Liver (tissue), 9 donors: ENCODE measurements around the gene LAMA1. TPM values are rescaled to one million over a fixed set of nuclear protein-coding genes. Genes with fewer than 3 reads are reported as not detected.

Experiments
- DNase-seq: peaks from one replicate; pipeline ENCODE4 v3.0.0-alpha.2; 2017; ENCODE audit warnings: low spot score
- H3K27ac ChIP-seq, 2 donors: one replicate each; pipeline ENCODE4 v1.7.0; 2013; ENCODE audit warnings: inconsistent platforms in 2 of 2, low read length in 2 of 2, control low read depth in 1 of 2, low read depth in 1 of 2, mild to moderate bottlenecking in 1 of 2
- H3K27me3 ChIP-seq, 4 donors: one replicate each; pipeline versions ENCODE4 v1.6.1 to v1.7.0; 2013; ENCODE audit warnings: low read length in 3 of 4, inconsistent platforms in 1 of 4, mild to moderate bottlenecking in 1 of 4, moderate library complexity in 1 of 4; ENCODE audit not compliant: control insufficient read depth in 4 of 4, insufficient read depth in 4 of 4
- H3K36me3 ChIP-seq, 4 donors: one replicate each; pipeline versions ENCODE4 v1.6.1 to v1.7.0; 2013; ENCODE audit warnings: low read length in 3 of 4, mild to moderate bottlenecking in 3 of 4, low read depth in 1 of 4, moderate library complexity in 1 of 4; ENCODE audit not compliant: control insufficient read depth in 4 of 4, insufficient read depth in 3 of 4
- H3K4me1 ChIP-seq, 4 donors: one replicate each; pipeline versions ENCODE4 v1.6.1 to v1.7.0; 2013; ENCODE audit warnings: low read length in 3 of 4, mild to moderate bottlenecking in 3 of 4, moderate library complexity in 1 of 4; ENCODE audit not compliant: control insufficient read depth in 4 of 4, insufficient read depth in 4 of 4
- H3K4me3 ChIP-seq, 3 donors: one replicate each; pipeline versions ENCODE4 v1.6.1 to v1.7.0; 2013; ENCODE audit warnings: low read length in 3 of 3, control low read depth in 1 of 3, low read depth in 1 of 3, mild to moderate bottlenecking in 1 of 3
- H3K9ac ChIP-seq, 2 donors: one replicate each; pipeline ENCODE4 v1.7.0; 2013; ENCODE audit warnings: low read length in 2 of 2, mild to moderate bottlenecking in 2 of 2, moderate library complexity in 2 of 2, control low read depth in 1 of 2, low read depth in 1 of 2
- H3K9me3 ChIP-seq, 4 donors: one replicate each; pipeline versions ENCODE4 v1.6.1 to v1.7.0; 2013; ENCODE audit warnings: low read length in 3 of 4; ENCODE audit not compliant: control insufficient read depth in 4 of 4
- EGR1 ChIP-seq, 2 donors: IDR thresholded peaks; 2 replicates each; pipeline ENCODE4 v1.6.1; 2016 to 2018; ENCODE audit warnings: antibody characterized with exemption in 2 of 2, low read depth in 2 of 2
- FOXA1 ChIP-seq: IDR thresholded peaks from 2 replicates; pipeline ENCODE4 v1.6.1; 2016; ENCODE audit warnings: antibody characterized with exemption
- FOXA2 ChIP-seq: IDR thresholded peaks from 2 replicates; pipeline ENCODE4 v1.6.1; 2016; ENCODE audit warnings: antibody characterized with exemption
- GABPA ChIP-seq, 2 donors: IDR thresholded peaks in 1 of 2; conservative IDR thresholded peaks in 1 of 2; 2 replicates each; pipeline ENCODE4 v1.6.1; 2016; ENCODE audit warnings: antibody characterized with exemption in 2 of 2, mild to moderate bottlenecking in 1 of 2, moderate library complexity in 1 of 2
- HNF4G ChIP-seq: IDR thresholded peaks from 2 replicates; pipeline ENCODE4 v1.6.1; 2016; ENCODE audit warnings: antibody characterized with exemption
- JUND ChIP-seq, 2 donors: IDR thresholded peaks; 2 replicates each; pipeline ENCODE4 v1.6.1; 2016; ENCODE audit warnings: antibody characterized with exemption in 2 of 2
- RAD21 ChIP-seq, 2 donors: IDR thresholded peaks; 2 replicates each; pipeline ENCODE4 v1.6.1; 2016; ENCODE audit warnings: antibody characterized with exemption in 2 of 2, mild to moderate bottlenecking in 2 of 2
- RXRA ChIP-seq, 2 donors: IDR thresholded peaks; 2 replicates each; pipeline ENCODE4 v1.6.1; 2017 to 2018; ENCODE audit warnings: antibody characterized with exemption in 2 of 2, mild to moderate bottlenecking in 1 of 2
- SP1 ChIP-seq: IDR thresholded peaks from 2 replicates; pipeline ENCODE4 v1.6.1; 2018; ENCODE audit warnings: antibody characterized with exemption, mild to moderate bottlenecking
- TAF1 ChIP-seq: conservative IDR thresholded peaks from 2 replicates; pipeline ENCODE4 v1.6.1; 2016; ENCODE audit warnings: antibody characterized with exemption, mild to moderate bottlenecking
- YY1 ChIP-seq: IDR thresholded peaks from 2 replicates; pipeline ENCODE4 v1.6.1; 2016; ENCODE audit warnings: antibody characterized with exemption, mild to moderate bottlenecking
- WGBS: extraction: QIAGEN DNeasy Blood & Tissue Kit; methylation state at CpG from one replicate; pipeline ENCODE4 v1.1.7; 2013; 5-methylcytosine and 5-hydroxymethylcytosine counted together
- polyA plus RNA-seq, 2 donors: library from polyadenylated mRNA; stranded (reverse) in 1 of 2; unstranded in 1 of 2; fragments of 200-250 nt in 1 of 2; fragments of >200 nt in 1 of 2; fragmentation: Nextera tagmentation in 1 of 2; extraction: Ambion mirVana in 1 of 2; gene quantifications; one replicate each; pipeline versions ENCODE4 v1.2.1 to v1.2.3, GENCODE V29; 2013 to 2015
- total RNA-seq, 2 donors: library from RNA; depleted of rRNA; stranded (reverse); fragments of >200 nt; gene quantifications; one replicate each; pipeline ENCODE4 v1.2.3, GENCODE V29; 2014
- TF ChIP-seq, protein P1 (sequence below): IDR thresholded peaks from 2 replicates; pipeline ENCODE4 v1.6.1; 2016; ENCODE audit warnings: antibody characterized with exemption
- TF ChIP-seq, protein P2 (sequence below): IDR thresholded peaks from 2 replicates; pipeline ENCODE4 v1.6.1; 2016; ENCODE audit warnings: antibody characterized with exemption
- TF ChIP-seq, protein P3 (sequence below): IDR thresholded peaks from 2 replicates; pipeline ENCODE4 v1.6.1; 2016; ENCODE audit warnings: antibody characterized with exemption, mild to moderate bottlenecking
- TF ChIP-seq, protein P4 (sequence below): IDR thresholded peaks from 2 replicates; pipeline ENCODE4 v1.6.1; 2016; ENCODE audit warnings: antibody characterized with exemption
- TF ChIP-seq, protein P5 (sequence below): fragments of 150-350 bp; IDR thresholded peaks from 2 replicates; pipeline ENCODE4 v1.5.1; 2017; ENCODE audit warnings: improper control_type of control experiment, low read depth, low read length; ENCODE audit not compliant: missing input control
- donor health status: healthy.
- donor health status: healthy.
- donor health status: healthy.
- donor health status: healthy.
- donor health status: healthy.

Gene LAMA1
- total and polyA plus RNA-seq, 4 donors = 0.05 to 0.67 (median 0.43) TPM

DNA sequence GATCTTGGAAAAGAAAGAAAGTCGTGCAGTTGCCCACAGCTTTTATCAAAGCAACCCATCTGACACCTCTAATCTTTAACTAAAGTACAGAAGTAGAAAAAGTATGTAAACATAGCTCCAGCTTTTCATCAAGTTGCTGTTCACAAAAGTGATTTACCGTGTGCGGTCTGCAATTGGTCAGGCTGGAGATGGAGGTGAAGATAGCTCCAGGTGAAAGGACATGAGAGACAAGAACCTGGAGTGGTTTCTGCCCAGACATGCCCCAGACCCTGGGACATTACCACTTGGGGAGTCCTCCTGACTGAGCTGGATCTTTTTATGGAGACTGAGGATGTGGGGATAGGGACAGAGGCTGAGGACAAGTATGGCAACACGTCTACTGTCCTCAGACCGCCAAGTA, 82.7 kb downstream of the LAMA1 start:
- no peaks in the 10 kb centered on the region for H3K4me1 ChIP-seq
- H3K36me3 ChIP-seq = no peaks in the 10 kb centered on the region
- H3K9ac ChIP-seq = no peak overlapping the region
- no peaks in the 10 kb centered on the region for H3K27me3 ChIP-seq
- no peak overlapping the region for H3K27ac ChIP-seq
- H3K4me3 ChIP-seq = no peak overlapping the region
- H3K9me3 ChIP-seq = no peaks in the 10 kb centered on the region
- 55% methylated on average over 5 of the region's 5 CpGs for WGBS
- TF ChIP-seq RXRA (IDR thresholded peaks at IDR 0.05) (no peak), FOXA1 (no peak), YY1 (no peak), EGR1 (IDR thresholded peaks at IDR 0.05; ENCODE audit: low read depth in 2 of 2) (no peak), JUND (IDR thresholded peaks at IDR 0.05) (no peak), FOXA2 (no peak), HNF4G (no peak)
- TF ChIP-seq, protein P1, sequence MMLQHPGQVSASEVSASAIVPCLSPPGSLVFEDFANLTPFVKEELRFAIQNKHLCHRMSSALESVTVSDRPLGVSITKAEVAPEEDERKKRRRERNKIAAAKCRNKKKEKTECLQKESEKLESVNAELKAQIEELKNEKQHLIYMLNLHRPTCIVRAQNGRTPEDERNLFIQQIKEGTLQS = no peak
- TF ChIP-seq, protein P2, sequence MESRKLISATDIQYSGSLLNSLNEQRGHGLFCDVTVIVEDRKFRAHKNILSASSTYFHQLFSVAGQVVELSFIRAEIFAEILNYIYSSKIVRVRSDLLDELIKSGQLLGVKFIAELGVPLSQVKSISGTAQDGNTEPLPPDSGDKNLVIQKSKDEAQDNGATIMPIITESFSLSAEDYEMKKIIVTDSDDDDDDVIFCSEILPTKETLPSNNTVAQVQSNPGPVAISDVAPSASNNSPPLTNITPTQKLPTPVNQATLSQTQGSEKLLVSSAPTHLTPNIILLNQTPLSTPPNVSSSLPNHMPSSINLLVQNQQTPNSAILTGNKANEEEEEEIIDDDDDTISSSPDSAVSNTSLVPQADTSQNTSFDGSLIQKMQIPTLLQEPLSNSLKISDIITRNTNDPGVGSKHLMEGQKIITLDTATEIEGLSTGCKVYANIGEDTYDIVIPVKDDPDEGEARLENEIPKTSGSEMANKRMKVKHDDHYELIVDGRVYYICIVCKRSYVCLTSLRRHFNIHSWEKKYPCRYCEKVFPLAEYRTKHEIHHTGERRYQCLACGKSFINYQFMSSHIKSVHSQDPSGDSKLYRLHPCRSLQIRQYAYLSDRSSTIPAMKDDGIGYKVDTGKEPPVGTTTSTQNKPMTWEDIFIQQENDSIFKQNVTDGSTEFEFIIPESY = no peak
- TF ChIP-seq, protein P3, sequence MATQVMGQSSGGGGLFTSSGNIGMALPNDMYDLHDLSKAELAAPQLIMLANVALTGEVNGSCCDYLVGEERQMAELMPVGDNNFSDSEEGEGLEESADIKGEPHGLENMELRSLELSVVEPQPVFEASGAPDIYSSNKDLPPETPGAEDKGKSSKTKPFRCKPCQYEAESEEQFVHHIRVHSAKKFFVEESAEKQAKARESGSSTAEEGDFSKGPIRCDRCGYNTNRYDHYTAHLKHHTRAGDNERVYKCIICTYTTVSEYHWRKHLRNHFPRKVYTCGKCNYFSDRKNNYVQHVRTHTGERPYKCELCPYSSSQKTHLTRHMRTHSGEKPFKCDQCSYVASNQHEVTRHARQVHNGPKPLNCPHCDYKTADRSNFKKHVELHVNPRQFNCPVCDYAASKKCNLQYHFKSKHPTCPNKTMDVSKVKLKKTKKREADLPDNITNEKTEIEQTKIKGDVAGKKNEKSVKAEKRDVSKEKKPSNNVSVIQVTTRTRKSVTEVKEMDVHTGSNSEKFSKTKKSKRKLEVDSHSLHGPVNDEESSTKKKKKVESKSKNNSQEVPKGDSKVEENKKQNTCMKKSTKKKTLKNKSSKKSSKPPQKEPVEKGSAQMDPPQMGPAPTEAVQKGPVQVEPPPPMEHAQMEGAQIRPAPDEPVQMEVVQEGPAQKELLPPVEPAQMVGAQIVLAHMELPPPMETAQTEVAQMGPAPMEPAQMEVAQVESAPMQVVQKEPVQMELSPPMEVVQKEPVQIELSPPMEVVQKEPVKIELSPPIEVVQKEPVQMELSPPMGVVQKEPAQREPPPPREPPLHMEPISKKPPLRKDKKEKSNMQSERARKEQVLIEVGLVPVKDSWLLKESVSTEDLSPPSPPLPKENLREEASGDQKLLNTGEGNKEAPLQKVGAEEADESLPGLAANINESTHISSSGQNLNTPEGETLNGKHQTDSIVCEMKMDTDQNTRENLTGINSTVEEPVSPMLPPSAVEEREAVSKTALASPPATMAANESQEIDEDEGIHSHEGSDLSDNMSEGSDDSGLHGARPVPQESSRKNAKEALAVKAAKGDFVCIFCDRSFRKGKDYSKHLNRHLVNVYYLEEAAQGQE = no peak
- no peak for DNase-seq

DNA sequence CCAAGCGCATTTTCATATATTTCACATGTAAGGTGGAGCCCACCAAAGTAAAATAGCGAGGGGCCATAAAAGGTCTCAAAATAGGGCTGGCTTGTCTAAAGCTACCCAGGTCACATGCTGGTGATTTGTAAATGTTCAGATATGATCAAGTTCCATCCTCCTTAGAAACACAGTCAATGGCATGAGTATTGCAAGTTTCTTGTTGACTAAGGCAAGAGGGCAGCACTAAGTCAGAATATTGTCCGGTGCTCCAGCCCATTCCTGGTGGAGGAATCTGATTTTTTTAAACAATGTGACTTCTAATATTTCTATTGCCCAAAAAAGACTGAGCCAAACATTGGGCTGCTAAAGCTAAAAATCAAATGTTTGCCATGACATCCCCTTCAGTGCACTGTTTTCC, 85.1 kb downstream of the LAMA1 start:
- no peak overlapping the region for H3K4me3 ChIP-seq
- H3K4me1 ChIP-seq = no peaks in the 10 kb centered on the region
- DNase-seq = no peak
- 75% methylated on average over 3 of the region's 3 CpGs for WGBS
- TF ChIP-seq JUND (IDR thresholded peaks at IDR 0.05) (no peak), GABPA (IDR thresholded peaks at IDR 0.05 in 1 of 2, conservative IDR thresholded peaks at IDR 0.05 in 1 of 2) (no peak), YY1 (no peak), HNF4G (no peak), TAF1 (no peak), EGR1 (IDR thresholded peaks at IDR 0.05; ENCODE audit: low read depth in 2 of 2) (no peak), RXRA (IDR thresholded peaks at IDR 0.05) (no peak), RAD21 (IDR thresholded peaks at IDR 0.05) (no peak), SP1 (no peak), FOXA1 (no peak)
- TF ChIP-seq, protein P3 = no peak
- TF ChIP-seq, protein P2 = no peak
- TF ChIP-seq, protein P1 = no peak
- TF ChIP-seq, protein P4, sequence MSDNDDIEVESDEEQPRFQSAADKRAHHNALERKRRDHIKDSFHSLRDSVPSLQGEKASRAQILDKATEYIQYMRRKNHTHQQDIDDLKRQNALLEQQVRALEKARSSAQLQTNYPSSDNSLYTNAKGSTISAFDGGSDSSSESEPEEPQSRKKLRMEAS = no peak
- TF ChIP-seq, protein P5, sequence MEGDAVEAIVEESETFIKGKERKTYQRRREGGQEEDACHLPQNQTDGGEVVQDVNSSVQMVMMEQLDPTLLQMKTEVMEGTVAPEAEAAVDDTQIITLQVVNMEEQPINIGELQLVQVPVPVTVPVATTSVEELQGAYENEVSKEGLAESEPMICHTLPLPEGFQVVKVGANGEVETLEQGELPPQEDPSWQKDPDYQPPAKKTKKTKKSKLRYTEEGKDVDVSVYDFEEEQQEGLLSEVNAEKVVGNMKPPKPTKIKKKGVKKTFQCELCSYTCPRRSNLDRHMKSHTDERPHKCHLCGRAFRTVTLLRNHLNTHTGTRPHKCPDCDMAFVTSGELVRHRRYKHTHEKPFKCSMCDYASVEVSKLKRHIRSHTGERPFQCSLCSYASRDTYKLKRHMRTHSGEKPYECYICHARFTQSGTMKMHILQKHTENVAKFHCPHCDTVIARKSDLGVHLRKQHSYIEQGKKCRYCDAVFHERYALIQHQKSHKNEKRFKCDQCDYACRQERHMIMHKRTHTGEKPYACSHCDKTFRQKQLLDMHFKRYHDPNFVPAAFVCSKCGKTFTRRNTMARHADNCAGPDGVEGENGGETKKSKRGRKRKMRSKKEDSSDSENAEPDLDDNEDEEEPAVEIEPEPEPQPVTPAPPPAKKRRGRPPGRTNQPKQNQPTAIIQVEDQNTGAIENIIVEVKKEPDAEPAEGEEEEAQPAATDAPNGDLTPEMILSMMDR = no peak
- no peaks in the 10 kb centered on the region for H3K36me3 ChIP-seq
- no peak overlapping the region for H3K27ac ChIP-seq
- H3K27me3 ChIP-seq = no peaks in the 10 kb centered on the region
- H3K9me3 ChIP-seq = no peaks in the 10 kb centered on the region
- no peak overlapping the region for H3K9ac ChIP-seq
